SIG-M5 treated with dmso at 0.1 percent for 504 hours (cell line): ENCODE measurements around the gene METRNL.
A peak's percentile ranks its signal among the peaks of the same experiment; 100 is the strongest.

Experiments
- DNase-seq: peaks from one replicate; lab custom pipeline; 2025; ENCODE audit not compliant: unreplicated experiment; lab: John Stamatoyannopoulos, UW

METRNL gene

GRCh38 chr17:83089328-83090132 is 10.1 kb downstream of the METRNL start:
- peak; percentile 71 for DNase-seq

- DNase-seq, result no peak
Observed at GRCh38 chr17:83090444-83091256, 11.2 kb downstream of the METRNL start.

GRCh38 chr17:83091257-83092141 is 12.1 kb downstream of the METRNL start:
- DNase-seq, result peak; percentile 57

GRCh38 chr17:83092186-83092585 is 12.8 kb downstream of the METRNL start:
- DNase-seq, result no peak

GRCh38 chr17:83092931-83093330 is 13.5 kb downstream of the METRNL start:
- no peak for DNase-seq

- no peak for DNase-seq
Observed at GRCh38 chr17:83093506-83093905, 14.1 kb downstream of the METRNL start.

GRCh38 chr17:83094291-83094690 is 14.9 kb downstream of the METRNL start:
- DNase-seq, result no peak

- DNase-seq, result no peak
Observed at GRCh38 chr17:83095016-83095415, 15.6 kb downstream of the METRNL start.

GRCh38 chr17:83096401-83097224 is 17.2 kb downstream of the METRNL start:
- DNase-seq, result peak; percentile 68

- no peak for DNase-seq
Observed at GRCh38 chr17:83097831-83098230, 18.4 kb downstream of the METRNL start.

GRCh38 chr17:83098241-83099085 is 19.1 kb downstream of the METRNL start:
- no peak for DNase-seq

- DNase-seq, result no peak
Observed at GRCh38 chr17:83099086-83099555, 19.7 kb downstream of the METRNL start.

GRCh38 chr17:83099570-83100181 is 20.3 kb downstream of the METRNL start:
- no peak for DNase-seq

GRCh38 chr17:83100220-83100852 is 20.9 kb downstream of the METRNL start:
- DNase-seq, result no peak

- no peak for DNase-seq
Observed at GRCh38 chr17:83100853-83101391, 21.5 kb downstream of the METRNL start.

GRCh38 chr17:83101805-83102480 is 22.5 kb downstream of the METRNL start:
- no peak for DNase-seq

- peak; percentile 53 for DNase-seq
Observed at GRCh38 chr17:83103200-83103942, 24.0 kb downstream of the METRNL start.
